Tibial nerve (tissue), 4 donors: ENCODE data around the gene PTCD1. TPM values are rescaled to one million over a fixed set of nuclear protein-coding genes. Genes with fewer than 3 reads are reported as not detected.

ENCODE experiments used
- DNase-seq, 2 donors: peaks; one replicate each; pipeline ENCODE4 v3.0.0-alpha.2; 2019; ENCODE audit warnings: low spot score in 2 of 2
- H3K27ac ChIP-seq, 4 donors: fragments of 200-600 bp; sonication (generic) in 3 of 4; one replicate each; pipeline ENCODE4 v1.5.1; 2017 to 2019; ENCODE audit warnings: mild to moderate bottlenecking in 1 of 4
- H3K27me3 ChIP-seq, 2 donors: fragments of 200-600 bp; sonication (generic) in 1 of 2; one replicate each; pipeline versions ENCODE4 v1.5.1 to v1.6.0; 2017 to 2019
- H3K36me3 ChIP-seq, 3 donors: fragments of 200-600 bp; sonication (generic); one replicate each; pipeline ENCODE4 v1.5.1; 2018 to 2019
- H3K4me1 ChIP-seq, 4 donors: fragments of 200-600 bp; sonication (generic) in 3 of 4; one replicate each; pipeline ENCODE4 v1.5.1; 2017 to 2019
- H3K4me3 ChIP-seq, 4 donors: fragments of 200-600 bp; sonication (generic) in 3 of 4; one replicate each; pipeline ENCODE4 v1.5.1; 2017 to 2019; ENCODE audit warnings: mild to moderate bottlenecking in 1 of 4, moderate library complexity in 1 of 4
- H3K9me3 ChIP-seq, 4 donors: fragments of 200-600 bp; sonication (generic) in 3 of 4; one replicate each; pipeline ENCODE4 v1.5.1; 2017 to 2019
- CTCF ChIP-seq, 5 experiments: fragments of 200-600 bp in 3 of 5; fragments of 450-650 bp in 2 of 5; sonication (generic) in 3 of 5; IDR thresholded peaks; one replicate each; pipeline ENCODE4 v1.5.1; 2016 to 2019; ENCODE audit warnings: antibody characterized with exemption in 5 of 5, mild to moderate bottlenecking in 3 of 5, moderate library complexity in 2 of 5
- EP300 ChIP-seq, 2 donors: sonication (generic); formaldehyde crosslinking; IDR thresholded peaks; one replicate each; pipeline ENCODE4 v1.6.1; 2017; ENCODE audit warnings: antibody characterized with exemption in 2 of 2, mild to moderate bottlenecking in 1 of 2
- POLR2A ChIP-seq, 2 donors: fragments of 450-650 bp; IDR thresholded peaks; one replicate each; pipeline ENCODE4 v1.6.1; 2017; ENCODE audit warnings: antibody characterized with exemption in 2 of 2, mild to moderate bottlenecking in 2 of 2, moderate library complexity in 2 of 2
- WGBS, 2 donors: methylation state at CpG; one replicate each; pipeline ENCODE4 v1.1.5; 2018; 5-methylcytosine and 5-hydroxymethylcytosine counted together
- total RNA-seq, 4 donors: library from RNA; depleted of rRNA; stranded (reverse); fragments of >200 nt; gene quantifications; one replicate each; pipeline ENCODE4 v1.1.0, GENCODE V29; 2016

The PTCD1 gene
- total RNA-seq, 4 donors from 2014 or later: 6.9 to 10.8 (median 9.5) TPM

- Histone ChIP-seq H3K27ac (peak overlapping the region in 3 of 4 donors; percentile 37 to 86 (median 85)), H3K27me3 (no peaks in the 10 kb centered on the region), H3K4me3 (peak overlapping the region; percentile 57 to 85 (median 76)), H3K4me1 (peaks cover 0 to 45% (median 16%) of the 10 kb centered on the region in 4 donors), H3K36me3 (no peaks in the 10 kb centered on the region), H3K9me3 (no peaks in the 10 kb centered on the region)
- TF ChIP-seq CTCF (IDR thresholded peaks at IDR 0.05) (no peak), POLR2A (IDR thresholded peaks at IDR 0.05) (no peak), EP300 (IDR thresholded peaks at IDR 0.05) (no peak)
- WGBS, 2 donors: 1 to 5% methylated on average over 7 of the region's 7 CpGs
- no peak for DNase-seq
Measured at GRCh38 chr7:99473315-99473596, 34.7 kb upstream of the PTCD1 start.

- no peaks in the 10 kb centered on the region for H3K9me3 ChIP-seq
- no peaks in the 10 kb centered on the region for H3K36me3 ChIP-seq
- no peaks in the 10 kb centered on the region for H3K27me3 ChIP-seq
- WGBS, 2 donors: 0 to 1% methylated on average over 43 to 53 of the region's 56 CpGs
- H3K27ac ChIP-seq: peak within 1 kb of the TSS; percentile 45 to 91 (median 86)
- H3K4me3 ChIP-seq: peak within 1 kb of the TSS; percentile 57 to 85 (median 76)
- peak; percentile 9 to 61 for TF ChIP-seq POLR2A (IDR thresholded peaks at IDR 0.05)
- peak; percentile 53 to 80 for TF ChIP-seq EP300 (IDR thresholded peaks at IDR 0.05)
- no peak for TF ChIP-seq CTCF (IDR thresholded peaks at IDR 0.05)
- peak; percentile 98 for DNase-seq
- peaks cover 0 to 40% (median 16%) of the 10 kb centered on the region in 4 donors for H3K4me1 ChIP-seq
Measured at GRCh38 chr7:99472561-99473314, 34.1 kb upstream of the PTCD1 start, which contains the start of gene ZNF789. Gene ZNF789, plus strand, starts transcription at chr7:99472890. Its CDS starts 3,567 bp downstream, at chr7:99476457.

GRCh38 chr7:99469381-99470065, 30.9 kb upstream of the PTCD1 start:
- DNase-seq: no peak
- no peaks in the 10 kb centered on the region for H3K27me3 ChIP-seq
- H3K4me1 ChIP-seq: peaks cover 0 to 31% (median 20%) of the 10 kb centered on the region in 4 donors
- H3K27ac ChIP-seq: peak overlapping the region in 2 of 4 donors; percentile 28 to 85
- TF ChIP-seq POLR2A (IDR thresholded peaks at IDR 0.05) (no peak), CTCF (IDR thresholded peaks at IDR 0.05) (no peak), EP300 (IDR thresholded peaks at IDR 0.05) (no peak)
- peaks cover 0 to under 1% (median 0%) of the 10 kb centered on the region in 3 donors for H3K36me3 ChIP-seq
- H3K9me3 ChIP-seq: no peaks in the 10 kb centered on the region
- peak overlapping the region in 1 of 4 donors; percentile 18 for H3K4me3 ChIP-seq
- 41 to 47% methylated on average over 23 of the region's 23 CpGs for WGBS, 2 donors

GRCh38 chr7:99468336-99468918, 29.8 kb upstream of the PTCD1 start:
- Histone ChIP-seq H3K4me3 (no peak overlapping the region), H3K27me3 (no peaks in the 10 kb centered on the region), H3K27ac (no peak overlapping the region), H3K36me3 (peaks cover 0 to 11% (median 0%) of the 10 kb centered on the region in 3 donors), H3K9me3 (no peaks in the 10 kb centered on the region), H3K4me1 (peaks cover 0 to 35% (median 13%) of the 10 kb centered on the region in 4 donors)
- 81 to 86% methylated on average over 26 to 27 of the region's 29 CpGs for WGBS, 2 donors
- no peak for DNase-seq
- TF ChIP-seq POLR2A (IDR thresholded peaks at IDR 0.05) (no peak), CTCF (IDR thresholded peaks at IDR 0.05) (no peak), EP300 (IDR thresholded peaks at IDR 0.05) (no peak)
